MCF 10A (cell line): ENCODE measurements around the gene NT5C3B. TPM values are rescaled to one million over a fixed set of nuclear protein-coding genes. Genes with fewer than 3 reads are reported as not detected.

Experiments used
- BruUV-seq: library from RNA; stranded (reverse); fragments of 400-500 nt; replicated peaks from 2 replicates; lab custom pipeline; 2021; lab: Mats Ljungman, UMichigan
- CTCF ChIA-PET: fragments of 300-600 bp; sonication (Branson Sonifier 250); formaldehyde crosslinking; extraction: SDS; loops from one replicate; lab custom pipeline; 2021; ENCODE audit warnings: antibody characterized with exemption, inconsistent platforms; lab: Yijun Ruan, JAX
- POLR2A ChIA-PET: fragments of 300-600, 350-650 bp; sonication (Branson Sonifier 250); formaldehyde crosslinking; extraction: SDS; loops from one replicate; lab custom pipeline; 2020; ENCODE audit warnings: antibody characterized with exemption, inconsistent platforms; lab: Yijun Ruan, JAX
- DNase-seq: peaks from one replicate; pipeline ENCODE4 v3.0.0-alpha.2; 2018; ENCODE audit not compliant: unreplicated experiment
- H3K27ac Mint-ChIP-seq: one replicate; pipeline ENCODE4 v1.8.0; 2022; ENCODE audit warnings: mild to moderate bottlenecking, low read depth, mixed read lengths; ENCODE audit not compliant: unreplicated experiment
- H3K27me3 Mint-ChIP-seq: one replicate; pipeline ENCODE4 v1.8.0; 2022; ENCODE audit warnings: mixed read lengths; ENCODE audit not compliant: insufficient read depth, unreplicated experiment
- H3K36me3 Mint-ChIP-seq: one replicate; pipeline ENCODE4 v1.8.0; 2022; ENCODE audit warnings: mild to moderate bottlenecking, moderate library complexity, mixed read lengths; ENCODE audit not compliant: insufficient read depth, unreplicated experiment
- H3K4me1 Mint-ChIP-seq: one replicate; pipeline ENCODE4 v1.8.0; 2022; ENCODE audit warnings: mixed read lengths; ENCODE audit not compliant: insufficient read depth, unreplicated experiment
- H3K4me3 Mint-ChIP-seq: one replicate; pipeline ENCODE4 v1.8.0; 2022; ENCODE audit warnings: mild to moderate bottlenecking, moderate library complexity, mixed read lengths; ENCODE audit not compliant: unreplicated experiment
- H3K9me3 Mint-ChIP-seq: one replicate; pipeline ENCODE4 v1.8.0; 2022; ENCODE audit warnings: mixed read lengths; ENCODE audit not compliant: unreplicated experiment
- CTCF ChIP-seq: fragments of 200-600 bp; IDR thresholded peaks from one replicate; pipeline ENCODE4 v1.8.0; 2022; ENCODE audit warnings: antibody characterized with exemption, mild to moderate bottlenecking; ENCODE audit not compliant: unreplicated experiment
- intact Hi-C: fragments of 100-400 bp; cut with micrococcal nuclease; formaldehyde crosslinking; loops from 2 replicates; pipeline ENCODE4 v1.14.1; 2022
- total RNA-seq: library from RNA; stranded (reverse); gene quantifications from 2 replicates; pipeline ENCODE4 v1.2.3, GENCODE V29; 2022

The NT5C3B gene
- total RNA-seq, 1 experiment from 2014 or later = 59.8 TPM

DNA sequence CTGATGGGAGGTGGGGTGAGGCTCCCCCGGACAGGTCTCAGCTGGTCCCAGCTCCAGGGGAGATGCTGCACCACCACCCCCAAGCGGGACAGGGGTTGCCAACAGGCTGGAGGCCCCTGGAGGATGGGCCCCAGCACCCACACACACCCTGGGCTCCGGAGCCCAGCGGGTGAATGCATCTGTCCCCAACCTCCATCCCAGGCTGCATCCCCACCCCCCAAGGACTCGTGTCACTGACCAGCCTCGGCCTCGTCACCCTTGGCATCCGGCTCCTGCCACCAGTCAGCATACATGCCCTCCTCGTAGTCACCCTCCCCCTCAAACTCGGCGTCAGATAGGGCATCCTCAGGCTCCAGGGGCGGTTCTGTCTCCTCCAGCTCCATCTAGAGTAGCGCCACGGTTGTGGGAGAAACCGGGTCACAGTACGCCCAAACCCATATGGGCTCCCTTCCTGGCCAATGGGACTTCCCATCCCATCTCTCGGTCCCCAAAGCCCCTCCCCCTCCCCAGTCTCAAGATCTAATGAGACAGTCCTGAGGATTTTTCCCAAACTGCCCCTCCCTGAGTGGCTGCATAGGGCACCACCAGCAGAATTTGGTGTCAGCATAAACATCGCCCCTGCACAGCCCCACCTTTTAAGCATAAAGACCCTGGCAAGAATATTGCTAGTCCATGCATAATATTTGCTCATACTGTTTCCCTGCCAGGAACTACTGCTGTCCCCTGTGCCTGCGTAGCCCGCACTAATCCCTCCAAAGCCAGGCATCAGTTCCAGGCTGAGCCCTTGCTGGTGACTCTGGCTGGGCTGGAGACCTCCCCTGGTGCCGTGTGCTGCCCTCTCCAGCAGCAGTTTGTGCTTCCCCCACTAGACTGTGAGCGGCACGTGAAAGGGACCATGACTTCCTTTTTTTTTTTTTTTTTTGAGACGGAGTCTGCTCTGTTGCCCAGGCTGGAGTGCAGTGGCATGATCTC, 32.7 kb downstream of the NT5C3B start:
- intact Hi-C loops = no loop called here
- no peak for TF ChIP-seq CTCF
- peaks cover 22% of the 10 kb centered on the region for H3K4me1 Mint-ChIP-seq
- ChIA-PET POLR2A (interaction anchor here (1.3 to 24.1 kb wide), 4 partner anchors 7 to 66 kb away, joined by 4 to 599 read pairs (median 26); partner anchors contain the start of genes JUP and P3H4), CTCF (interaction anchor here (2.4 to 5.3 kb wide), 5 partner anchors 8 to 67 kb away, joined by 12 to 73 read pairs (median 26); partner anchors contain the start of genes HAP1, JUP and P3H4)
- no peak for DNase-seq
- H3K4me3 Mint-ChIP-seq = no peak overlapping the region
- no peaks in the 10 kb centered on the region for H3K9me3 Mint-ChIP-seq
- peaks cover 50% of the 10 kb centered on the region for H3K36me3 Mint-ChIP-seq
- H3K27ac Mint-ChIP-seq = no peak overlapping the region
- no peaks in the 10 kb centered on the region for H3K27me3 Mint-ChIP-seq
- BruUV-seq = no TSS peak

DNA sequence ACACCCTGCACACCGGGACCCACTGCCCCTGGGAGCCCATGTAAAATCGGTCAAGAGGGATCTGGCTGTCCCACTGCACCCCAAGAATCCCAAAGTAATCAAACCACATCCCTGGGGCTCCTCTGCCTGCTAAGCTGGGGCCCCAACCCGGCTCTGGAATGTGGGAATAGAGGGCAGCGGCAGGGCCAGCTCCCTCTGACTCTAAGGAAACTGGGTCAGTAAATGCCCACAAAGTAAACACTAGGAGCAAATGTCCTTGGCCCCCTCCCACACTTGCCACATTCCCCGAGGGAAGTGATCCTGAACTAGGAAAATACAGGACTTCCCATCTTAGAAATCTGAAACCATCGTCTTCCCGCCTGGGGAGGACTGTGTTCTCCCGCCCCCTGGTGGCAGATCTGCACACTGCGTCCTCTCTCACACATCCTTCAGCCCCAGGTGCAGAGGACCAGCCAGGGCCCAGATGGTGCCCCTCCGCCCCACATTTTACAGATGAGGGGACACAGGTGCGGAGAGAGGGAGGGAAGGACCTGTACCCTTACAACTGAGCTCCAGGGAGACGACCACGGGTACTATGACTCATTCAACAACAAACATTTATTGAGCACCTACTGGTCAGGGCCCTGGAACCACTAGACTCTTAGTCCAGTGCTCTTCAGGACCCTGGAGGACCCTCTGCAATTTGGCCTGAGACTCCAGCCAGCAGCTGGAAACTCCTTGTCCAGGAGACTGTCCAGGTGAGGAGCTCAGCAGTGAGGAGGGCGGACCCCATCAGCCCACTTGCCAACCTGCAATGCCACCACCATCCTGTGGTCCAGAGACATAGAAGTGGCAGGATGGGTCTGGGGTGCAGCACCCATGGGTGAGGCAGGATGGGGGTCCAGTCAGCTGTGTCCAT, 34.4 kb downstream of the NT5C3B start:
- Mint-ChIP-seq H3K36me3 (peaks cover 35% of the 10 kb centered on the region), H3K27ac (peak overlapping the region; percentile 89), H3K27me3 (no peaks in the 10 kb centered on the region), H3K9me3 (no peaks in the 10 kb centered on the region), H3K4me3 (peak overlapping the region; percentile 56), H3K4me1 (peaks cover 22% of the 10 kb centered on the region)
- intact Hi-C loops = loop anchor here (1.0 to 2.0 kb wide), 3 partner anchors 15 to 63 kb away; partner anchors contain the start of gene JUP
- BruUV-seq = no TSS peak
- POLR2A ChIA-PET = interaction anchor here (0.6 to 24.1 kb wide), 19 partner anchors 9 to 214 kb away, joined by 3 to 599 read pairs (median 6); partner anchors contain the start of genes ACLY, EIF1, JUP and KLHL11
- peak; percentile 95 for TF ChIP-seq CTCF
- DNase-seq = peak; percentile 91
- CTCF ChIA-PET = interaction anchor here (0.5 to 5.3 kb wide), 35 partner anchors 9 to 946 kb away, joined by 3 to 73 read pairs (median 5); partner anchors contain the start of genes HAP1, JUP, KLHL11 and P3H4

DNA sequence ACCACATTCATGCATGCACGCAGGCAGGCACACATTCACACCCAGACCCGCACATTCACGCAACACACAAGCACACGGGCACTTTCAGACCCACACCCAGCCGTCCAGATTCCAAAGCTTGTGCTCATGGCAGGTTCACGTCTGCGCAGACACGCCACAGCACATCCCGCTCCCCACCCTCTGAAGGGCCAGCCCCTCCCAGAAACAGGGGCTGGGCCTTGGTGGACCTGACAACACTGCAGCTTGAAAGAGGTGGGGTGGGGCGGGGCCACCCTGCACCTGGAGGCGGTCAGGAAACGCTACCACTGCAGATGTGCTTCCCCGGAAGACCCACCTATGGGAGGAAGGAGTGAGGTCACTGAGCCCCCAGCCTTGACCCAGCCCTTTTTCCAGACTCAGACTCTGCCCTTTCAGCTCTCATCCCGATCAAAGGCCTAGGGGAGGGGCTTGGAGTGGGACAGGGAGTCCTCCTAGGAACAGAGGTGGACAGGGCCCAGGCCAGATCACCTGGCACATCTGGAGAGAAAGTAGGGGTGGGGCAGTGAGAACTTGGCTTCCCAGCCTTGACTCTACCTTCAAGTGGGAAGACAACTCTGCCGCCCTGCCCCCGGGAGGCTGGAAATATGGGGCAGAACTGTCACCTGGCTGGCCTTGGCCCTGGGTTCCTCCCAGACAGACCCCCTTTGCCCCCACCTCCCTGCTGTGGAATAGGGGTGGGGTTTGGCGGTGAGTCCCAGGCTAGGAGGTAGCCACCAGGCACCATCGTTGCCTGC, 35.2 kb downstream of the NT5C3B start:
- peak overlapping the region; percentile 89 for H3K27ac Mint-ChIP-seq
- POLR2A ChIA-PET = interaction anchor here (0.6 to 24.1 kb wide), 23 partner anchors 8 to 165 kb away, joined by 3 to 599 read pairs (median 5); partner anchors contain the start of genes ACLY, EIF1, HAP1 and JUP
- CTCF ChIA-PET = interaction anchor here (0.6 to 5.3 kb wide), 31 partner anchors 8 to 334 kb away, joined by 3 to 73 read pairs (median 5); partner anchors contain the start of genes HAP1, JUP, KLHL11 and P3H4
- H3K9me3 Mint-ChIP-seq = no peaks in the 10 kb centered on the region
- peaks cover 22% of the 10 kb centered on the region for H3K4me1 Mint-ChIP-seq
- H3K4me3 Mint-ChIP-seq = peak overlapping the region; percentile 56
- peak; percentile 94 for DNase-seq
- peaks cover 28% of the 10 kb centered on the region for H3K36me3 Mint-ChIP-seq
- intact Hi-C loops = loop anchor here (1.0 to 2.0 kb wide), 3 partner anchors 14 to 62 kb away; partner anchors contain the start of gene JUP
- no peak for TF ChIP-seq CTCF
- no peaks in the 10 kb centered on the region for H3K27me3 Mint-ChIP-seq
- no TSS peak for BruUV-seq
